Measurements from ENCODE around the gene AARS1.

DNA sequence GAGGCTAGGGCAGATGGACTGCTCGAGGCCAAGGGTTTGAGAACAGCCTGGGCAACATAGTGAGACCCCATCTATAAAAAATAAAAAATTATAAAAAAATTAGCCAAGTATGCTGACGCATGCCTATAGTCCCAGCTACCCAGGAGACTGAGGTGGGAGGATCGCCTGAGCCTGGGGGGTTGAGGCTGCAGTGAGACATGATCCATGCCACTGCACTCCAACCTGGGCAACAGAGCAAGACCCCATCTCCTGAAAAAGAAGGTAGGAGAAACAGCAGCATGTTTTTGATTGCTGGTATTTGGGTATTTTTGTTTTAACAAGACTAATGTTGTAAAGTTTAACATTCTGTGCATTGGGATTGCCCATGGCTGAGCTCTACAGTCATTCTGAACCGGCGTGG is 48.5 kb upstream of the AARS1 start:
- TF ChIP-seq, protein P1, sequence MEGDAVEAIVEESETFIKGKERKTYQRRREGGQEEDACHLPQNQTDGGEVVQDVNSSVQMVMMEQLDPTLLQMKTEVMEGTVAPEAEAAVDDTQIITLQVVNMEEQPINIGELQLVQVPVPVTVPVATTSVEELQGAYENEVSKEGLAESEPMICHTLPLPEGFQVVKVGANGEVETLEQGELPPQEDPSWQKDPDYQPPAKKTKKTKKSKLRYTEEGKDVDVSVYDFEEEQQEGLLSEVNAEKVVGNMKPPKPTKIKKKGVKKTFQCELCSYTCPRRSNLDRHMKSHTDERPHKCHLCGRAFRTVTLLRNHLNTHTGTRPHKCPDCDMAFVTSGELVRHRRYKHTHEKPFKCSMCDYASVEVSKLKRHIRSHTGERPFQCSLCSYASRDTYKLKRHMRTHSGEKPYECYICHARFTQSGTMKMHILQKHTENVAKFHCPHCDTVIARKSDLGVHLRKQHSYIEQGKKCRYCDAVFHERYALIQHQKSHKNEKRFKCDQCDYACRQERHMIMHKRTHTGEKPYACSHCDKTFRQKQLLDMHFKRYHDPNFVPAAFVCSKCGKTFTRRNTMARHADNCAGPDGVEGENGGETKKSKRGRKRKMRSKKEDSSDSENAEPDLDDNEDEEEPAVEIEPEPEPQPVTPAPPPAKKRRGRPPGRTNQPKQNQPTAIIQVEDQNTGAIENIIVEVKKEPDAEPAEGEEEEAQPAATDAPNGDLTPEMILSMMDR (IDR thresholded peaks at IDR 0.05), result no peak
- no peak for TF ChIP-seq POLR2A (IDR thresholded peaks at IDR 0.05)
